PC-3 (cell line): ENCODE data around the gene FOXK1.

ENCODE experiments used
- EZH2 ChIP-seq: fragments of 300-600 bp; sonication (generic); IDR thresholded peaks from one replicate; pipeline ENCODE4 v1.6.1; 2017; ENCODE audit warnings: antibody characterized with exemption, mild to moderate bottlenecking, low read length; ENCODE audit not compliant: unreplicated experiment
- EZH2phosphoT487 ChIP-seq: fragments of 300-600 bp; sonication (generic); IDR thresholded peaks from 2 replicates; pipeline ENCODE4 v1.6.1; 2018; ENCODE audit warnings: mild to moderate bottlenecking, antibody characterized with exemption, low read length, borderline replicate concordance
- TF ChIP-seq, protein P1 (sequence below): fragments of 300-600 bp; sonication (generic); conservative IDR thresholded peaks from 2 replicates; pipeline ENCODE4 v1.5.1; 2017; ENCODE audit warnings: antibody characterized with exemption, low read depth, mild to moderate bottlenecking, low read length

DNA sequence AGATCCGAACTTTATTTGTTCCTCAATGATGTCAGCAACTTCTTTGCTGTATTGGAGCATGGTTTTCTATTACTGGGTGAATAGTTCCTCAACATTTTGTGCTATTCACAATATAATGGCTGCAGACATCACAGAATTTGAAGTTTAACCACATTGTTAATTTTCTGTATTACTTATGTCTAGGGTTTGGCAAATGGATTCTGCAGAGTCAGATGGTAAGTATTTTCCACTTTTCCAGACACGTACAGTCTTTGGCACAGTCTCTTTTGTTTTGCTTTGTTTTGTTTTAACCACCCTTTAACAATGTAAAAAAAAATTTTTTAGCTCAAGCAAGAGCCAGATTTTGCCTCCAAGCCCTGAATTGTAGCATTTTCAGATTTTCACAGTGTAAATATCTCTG, 36.8 kb upstream of the FOXK1 start:
- TF ChIP-seq EZH2 (no peak), EZH2phosphoT487 (no peak)
- TF ChIP-seq, protein P1, sequence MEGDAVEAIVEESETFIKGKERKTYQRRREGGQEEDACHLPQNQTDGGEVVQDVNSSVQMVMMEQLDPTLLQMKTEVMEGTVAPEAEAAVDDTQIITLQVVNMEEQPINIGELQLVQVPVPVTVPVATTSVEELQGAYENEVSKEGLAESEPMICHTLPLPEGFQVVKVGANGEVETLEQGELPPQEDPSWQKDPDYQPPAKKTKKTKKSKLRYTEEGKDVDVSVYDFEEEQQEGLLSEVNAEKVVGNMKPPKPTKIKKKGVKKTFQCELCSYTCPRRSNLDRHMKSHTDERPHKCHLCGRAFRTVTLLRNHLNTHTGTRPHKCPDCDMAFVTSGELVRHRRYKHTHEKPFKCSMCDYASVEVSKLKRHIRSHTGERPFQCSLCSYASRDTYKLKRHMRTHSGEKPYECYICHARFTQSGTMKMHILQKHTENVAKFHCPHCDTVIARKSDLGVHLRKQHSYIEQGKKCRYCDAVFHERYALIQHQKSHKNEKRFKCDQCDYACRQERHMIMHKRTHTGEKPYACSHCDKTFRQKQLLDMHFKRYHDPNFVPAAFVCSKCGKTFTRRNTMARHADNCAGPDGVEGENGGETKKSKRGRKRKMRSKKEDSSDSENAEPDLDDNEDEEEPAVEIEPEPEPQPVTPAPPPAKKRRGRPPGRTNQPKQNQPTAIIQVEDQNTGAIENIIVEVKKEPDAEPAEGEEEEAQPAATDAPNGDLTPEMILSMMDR, result no peak
